A549 (cell line): Measurements from ENCODE around the gene LRRC37A3.
"Not testable (repeated sequence)": the region's sequence is repeated elsewhere in the genome, so short reads cannot be mapped to it uniquely, and the experiment has no call there.

Experiments used
- CEBPB ChIP-seq, 2 experiments: fragments of >200 bp in 1 of 2; sonication (Bioruptor Twin) in 1 of 2; formaldehyde crosslinking in 1 of 2; IDR thresholded peaks; 2 replicates each; pipeline ENCODE4 v1.6.1; 2012 to 2016
- CHD2 ChIP-seq: fragments of 150-350 bp; IDR thresholded peaks from 2 replicates; pipeline ENCODE4 v1.6.1; 2014; ENCODE audit warnings: low read length; ENCODE audit not compliant: partially characterized antibody
- CTCF ChIP-seq: fragments of >200 bp; sonication (Bioruptor Twin); formaldehyde crosslinking; IDR thresholded peaks from 3 replicates; pipeline ENCODE4 v1.5.1; 2016
- EHF ChIP-seq: fragments of 250-450 bp; sonication (Bioruptor Pico); IDR thresholded peaks from 2 replicates; pipeline ENCODE4 v1.5.0; 2020; ENCODE audit warnings: mild to moderate bottlenecking
- EP300 ChIP-seq, 2 experiments: fragments of >200 bp; sonication (Bioruptor Twin); formaldehyde crosslinking; IDR thresholded peaks; 2 replicates in 1 of 2; 3 replicates in 1 of 2; pipeline ENCODE4 v1.6.1; 2016 to 2017
- HOXA7 ChIP-seq: fragments of 250-450 bp; sonication (Bioruptor Pico); IDR thresholded peaks from 2 replicates; pipeline ENCODE4 v1.5.0; 2020; ENCODE audit warnings: mild to moderate bottlenecking, moderate library complexity
- JUN ChIP-seq, 2 experiments: fragments of >200 bp; sonication (Bioruptor Twin); formaldehyde crosslinking; IDR thresholded peaks; 2 replicates in 1 of 2; 3 replicates in 1 of 2; pipeline ENCODE4 v1.6.1; 2016 to 2017
- JUNB ChIP-seq: fragments of >200 bp; sonication (Bioruptor Twin); formaldehyde crosslinking; IDR thresholded peaks from 2 replicates; pipeline ENCODE4 v1.6.1; 2016
- POLR2A ChIP-seq: IDR thresholded peaks from 2 replicates; pipeline ENCODE4 v1.6.1; 2012; ENCODE audit warnings: mild to moderate bottlenecking, low read length
- RCOR1 ChIP-seq: fragments of 150-350 bp; IDR thresholded peaks from 2 replicates; pipeline ENCODE4 v1.6.1; 2014; ENCODE audit warnings: antibody characterized with exemption, low read length, low read depth
- REST ChIP-seq: fragments of 200-600 bp; sonication (generic); IDR thresholded peaks from 2 replicates; pipeline ENCODE4 v1.6.1; 2016; ENCODE audit warnings: antibody characterized with exemption, mild to moderate bottlenecking, moderate library complexity
- ZSCAN20 ChIP-seq: fragments of 250-450 bp; sonication (Bioruptor Pico); IDR thresholded peaks from 2 replicates; pipeline ENCODE4 v1.8.0; 2022; ENCODE audit warnings: mild to moderate bottlenecking, moderate library complexity

DNA sequence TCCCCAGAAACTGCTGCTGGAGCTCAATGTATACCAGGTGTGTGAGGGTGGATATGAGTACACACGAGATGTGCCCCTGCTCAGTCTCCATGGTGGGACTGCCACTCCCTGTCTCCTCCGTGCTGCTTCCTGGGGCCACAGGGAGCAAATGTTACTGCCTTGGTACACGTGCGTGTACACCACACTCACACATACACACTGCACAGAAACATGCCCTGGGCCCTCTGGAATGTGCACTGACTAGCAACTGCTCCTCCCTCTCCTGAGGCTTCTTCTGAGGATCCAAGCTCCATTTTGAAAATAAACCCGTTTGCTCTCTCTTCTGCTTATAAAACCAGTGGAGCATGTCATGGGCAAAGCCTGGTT, 103.5 kb downstream of the LRRC37A3 start:
- not testable (repeated sequence) for TF ChIP-seq CHD2; CEBPB (IDR thresholded peaks at IDR 0.05); HOXA7 (CRISPR knock-in tag); JUNB; CTCF; RCOR1; JUN (IDR thresholded peaks at IDR 0.05); POLR2A; EP300 (IDR thresholded peaks at IDR 0.05); ZSCAN20; REST; EHF (CRISPR knock-in tag)
